Activated CD4-positive, alpha-beta T cell treated with anti-CD3 and anti-CD28 coated beads for 4 hours (primary cell): ENCODE measurements around the gene TCN1.

Source experiments
- DNase-seq, 2 donors: peaks; one replicate each; pipeline ENCODE4 v3.0.0-alpha.2; 2020

TCN1 gene

GRCh38 chr11:59807047-59807610 is 59.2 kb downstream of the TCN1 start:
- DNase-seq: no peak

- DNase-seq: no peak
These were observed 62.2 kb downstream of the TCN1 start for GRCh38 chr11:59804061-59804460.
